Naive thymus-derived CD8-positive, alpha-beta T cell (primary cell): ENCODE measurements around the gene HEXD. TPM values are rescaled to one million over a fixed set of nuclear protein-coding genes. Genes with fewer than 3 reads are reported as not detected.

ENCODE experiments used
- ATAC-seq, 2 donors: fragments of 150-1000 bp; cut with Tn5 transposase in 1 of 2; sonication (Bioruptor Pico), chemical (Tn5 transposase) in 1 of 2; 1 replicate in 1 of 2; 2 replicates in 1 of 2; pipeline ENCODE4 v1.10.0; 2021; ENCODE audit warnings: mild to moderate bottlenecking in 2 of 2, moderate library complexity in 2 of 2
- POLR2A ChIA-PET: fragments of 350-600 bp; sonication (Branson Sonifier 250); formaldehyde crosslinking; loops from one replicate; lab custom pipeline; 2021; ENCODE audit warnings: antibody characterized with exemption; lab: Charles Lee
- DNase-seq, 10 donors: peaks; one replicate each; pipeline versions ENCODE4 v3.0.0 to v3.0.0-alpha.2; 2020 to 2022
- H3K27ac Mint-ChIP-seq, 10 donors: one replicate each; pipeline ENCODE4 v1.8.0; 2020 to 2022; ENCODE audit warnings: mild to moderate bottlenecking in 10 of 10, mixed read lengths in 10 of 10, moderate library complexity in 4 of 10, inconsistent platforms in 1 of 10
- H3K27me3 Mint-ChIP-seq, 5 donors: one replicate each; pipeline ENCODE4 v1.8.0; 2021 to 2022; ENCODE audit warnings: mixed read lengths in 5 of 5
- H3K36me3 Mint-ChIP-seq, 3 donors: one replicate each; pipeline ENCODE4 v1.8.0; 2020 to 2022; ENCODE audit warnings: mixed read lengths in 3 of 3, mild to moderate bottlenecking in 2 of 3, inconsistent platforms in 1 of 3
- H3K4me1 Mint-ChIP-seq, 4 donors: one replicate each; pipeline ENCODE4 v1.8.0; 2021 to 2022; ENCODE audit warnings: mixed read lengths in 4 of 4
- H3K4me3 Mint-ChIP-seq, 10 donors: one replicate each; pipeline ENCODE4 v1.8.0; 2020 to 2022; ENCODE audit warnings: mild to moderate bottlenecking in 10 of 10, mixed read lengths in 10 of 10, moderate library complexity in 6 of 10, inconsistent platforms in 1 of 10
- H3K9me3 Mint-ChIP-seq, 9 donors: one replicate each; pipeline ENCODE4 v1.8.0; 2020 to 2022; ENCODE audit warnings: mixed read lengths in 9 of 9, mild to moderate bottlenecking in 3 of 9, inconsistent platforms in 1 of 9, moderate library complexity in 1 of 9
- polyA plus RNA-seq, 3 donors: library from polyadenylated mRNA; unstranded; fragments of 300-500 nt; fragmentation: Illumina TruSeq; gene quantifications; one replicate each; pipeline ENCODE4 v1.2.3, GENCODE V29; 2021
- total RNA-seq, 8 experiments: library from RNA in 2 of 8; stranded (reverse) in 2 of 8; gene quantifications; one replicate each; pipeline ENCODE4 v1.2.3 and lab custom pipeline; 2021 to 2026

HEXD gene
- total and polyA plus RNA-seq, 5 experiments from 2014 or later, result 12.1 to 122 (median 18.8) TPM

DNA sequence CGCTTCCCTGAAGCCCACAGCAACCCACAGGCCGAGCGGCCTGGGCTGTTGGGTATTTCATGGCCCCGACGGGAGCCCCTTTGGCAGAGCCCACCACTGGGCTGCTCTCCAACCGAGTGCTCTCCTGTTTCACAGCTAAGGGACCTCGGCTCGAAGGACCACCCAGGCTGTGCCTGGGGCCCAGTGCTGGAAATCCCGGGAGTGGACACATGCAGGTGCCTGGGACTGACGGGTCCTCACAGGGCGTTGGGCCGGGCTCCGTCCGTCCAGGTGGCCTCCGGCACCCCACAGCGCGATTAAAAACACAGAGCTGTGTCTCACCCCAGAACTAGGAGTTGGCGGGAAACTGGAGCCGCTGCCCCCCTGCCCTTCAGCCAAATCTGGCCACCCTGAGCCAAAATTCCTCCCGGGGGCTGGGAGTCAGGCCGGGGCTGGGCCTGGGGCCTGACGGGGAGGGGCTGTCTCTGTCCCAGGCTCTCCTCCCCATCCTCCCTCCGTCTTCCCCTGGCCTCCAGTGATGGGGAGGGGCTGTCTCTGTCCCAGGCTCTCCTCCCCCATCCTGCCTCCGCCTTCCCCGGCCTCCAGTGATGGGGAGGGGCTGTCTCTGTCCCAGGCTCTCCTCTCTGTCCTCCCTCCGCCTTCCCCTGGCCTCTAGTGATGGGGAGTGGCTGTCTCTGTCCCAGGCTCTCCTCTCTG, 32.4 kb upstream of the HEXD start:
- DNase-seq (peak in 1 of 10 donors; percentile 31), ATAC-seq (no peak)
- no peak overlapping the region for H3K4me3 Mint-ChIP-seq
- POLR2A ChIA-PET, result interaction anchor here (0.5 kb wide), 1 partner anchor 152 kb away, joined by 3 read pairs; no protein-coding TSS in a partner anchor
- H3K36me3 Mint-ChIP-seq, result no peaks in the 10 kb centered on the region
- H3K9me3 Mint-ChIP-seq, result no peaks in the 10 kb centered on the region
- H3K27me3 Mint-ChIP-seq, result peaks cover 5 to 14% (median 10%) of the 10 kb centered on the region in 5 donors
- peaks cover 2 to 10% (median 6%) of the 10 kb centered on the region in 4 donors for H3K4me1 Mint-ChIP-seq
- no peak overlapping the region for H3K27ac Mint-ChIP-seq

DNA sequence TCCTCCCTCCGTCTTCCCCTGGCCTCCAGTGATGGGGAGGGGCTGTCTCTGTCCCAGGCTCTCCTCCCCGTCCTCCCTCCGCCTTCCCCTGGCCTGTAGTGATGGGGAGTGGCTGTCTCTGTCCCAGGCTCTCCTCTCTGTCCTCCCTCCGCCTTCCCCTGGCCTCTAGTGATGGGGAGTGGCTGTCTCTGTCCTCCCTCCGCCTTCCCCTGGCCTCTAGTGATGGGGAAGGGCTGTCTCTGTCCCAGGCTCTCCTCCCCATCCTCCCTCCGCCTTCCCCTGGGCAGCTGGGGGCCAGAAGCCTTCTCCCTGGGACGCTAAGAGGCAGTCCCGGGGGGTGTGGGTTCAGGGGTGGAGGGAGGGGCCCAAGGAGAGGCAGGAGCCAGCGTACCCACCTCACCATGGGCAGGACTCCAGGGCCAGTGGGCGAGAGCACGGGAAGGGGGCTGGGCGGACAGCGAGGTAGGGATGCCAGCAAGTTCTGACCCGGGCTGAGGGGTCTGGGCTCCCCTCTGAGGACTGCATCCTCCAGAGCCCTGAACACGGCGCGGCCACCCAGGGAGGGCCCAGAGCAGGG, 31.8 kb upstream of the HEXD start:
- peaks cover 0 to 10% (median 6%) of the 10 kb centered on the region in 4 donors for H3K4me1 Mint-ChIP-seq
- H3K27me3 Mint-ChIP-seq, result peaks cover 0 to 9% (median 3%) of the 10 kb centered on the region in 5 donors
- no peaks in the 10 kb centered on the region for H3K9me3 Mint-ChIP-seq
- POLR2A ChIA-PET, result no interaction called here
- H3K36me3 Mint-ChIP-seq, result no peaks in the 10 kb centered on the region
- DNase-seq, result peak in 1 of 10 donors; percentile 51
- no peak for ATAC-seq
- no peak overlapping the region for H3K4me3 Mint-ChIP-seq
- no peak overlapping the region for H3K27ac Mint-ChIP-seq

DNA sequence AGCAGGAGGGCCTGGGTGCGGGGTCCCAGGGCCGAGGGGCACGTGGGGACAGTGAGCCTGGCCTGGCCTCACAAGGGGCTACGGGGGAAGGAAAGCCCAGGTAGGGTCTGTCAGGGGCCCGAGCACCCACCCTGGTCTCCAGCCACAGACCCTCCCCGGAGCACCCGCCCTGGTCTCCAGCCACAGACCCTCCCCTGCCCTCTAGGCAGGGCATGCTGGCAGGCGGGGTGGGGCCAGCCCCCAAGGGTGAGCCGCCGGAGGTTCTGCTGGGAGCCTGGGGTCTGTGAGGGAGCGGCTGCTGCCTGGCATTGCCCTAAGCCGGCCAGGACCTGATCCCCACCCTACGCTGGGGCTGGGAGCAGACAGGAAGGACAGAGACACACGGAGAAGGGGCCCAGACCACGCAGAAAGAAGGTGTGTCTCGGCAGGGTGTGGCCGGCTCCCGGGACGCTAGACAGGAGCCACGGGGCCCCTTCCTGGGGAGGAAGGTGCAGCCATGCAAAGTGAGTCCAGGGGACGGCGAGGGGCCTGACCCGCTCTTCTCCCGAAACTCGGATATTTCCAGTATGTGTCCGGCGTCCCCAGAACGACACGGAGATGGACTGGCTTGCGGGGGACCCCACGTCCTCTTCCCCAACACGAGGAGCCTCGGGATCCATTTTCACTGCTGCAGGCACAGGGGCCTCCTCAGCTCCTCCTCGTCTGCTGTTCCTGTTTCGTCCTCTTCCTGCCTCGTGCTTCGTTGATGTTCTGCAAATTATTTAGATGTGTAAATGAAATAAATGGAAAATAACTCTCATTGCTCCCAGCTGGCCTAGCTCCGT, 31.1 kb upstream of the HEXD start:
- Mint-ChIP-seq H3K27ac (peak overlapping the region in 4 of 10 donors; percentile 13 to 69 (median 48)), H3K36me3 (no peaks in the 10 kb centered on the region)
- POLR2A ChIA-PET, result no interaction called here

DNA sequence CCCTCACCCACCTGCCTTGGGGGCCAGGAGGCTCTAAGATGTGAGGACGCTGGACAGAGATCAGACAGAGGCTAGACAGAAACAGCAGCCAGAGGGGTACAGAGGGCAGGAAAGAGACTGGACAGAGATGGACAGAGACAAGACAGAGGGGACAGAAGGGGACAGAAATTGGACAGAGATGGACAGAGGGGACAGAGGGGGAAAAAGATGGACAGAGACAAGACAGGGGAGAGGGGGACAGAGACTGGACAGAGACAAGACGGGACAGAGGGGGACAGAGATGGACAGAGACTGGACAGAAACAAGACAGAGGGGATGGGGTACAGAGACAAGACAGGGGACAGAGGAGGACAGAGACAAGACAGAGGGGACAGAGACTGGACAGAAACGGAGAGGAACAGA, 30.4 kb upstream of the HEXD start:
- Mint-ChIP-seq H3K27ac (peak overlapping the region in 5 of 10 donors; percentile 13 to 89 (median 69)), H3K36me3 (peaks cover 0 to 4% (median 0%) of the 10 kb centered on the region in 3 donors), H3K27me3 (peaks cover 0 to 4% (median 0%) of the 10 kb centered on the region in 5 donors), H3K9me3 (no peaks in the 10 kb centered on the region), H3K4me3 (no peak overlapping the region), H3K4me1 (peaks cover 0 to 10% (median 6%) of the 10 kb centered on the region in 4 donors)
- POLR2A ChIA-PET, result no interaction called here
- no peak for DNase-seq
- no peak for ATAC-seq

More for the DNA sequence above, 31.1 kb upstream of the HEXD start:
- DNase-seq (peak in 1 of 10 donors; percentile 57), ATAC-seq (no peak)
- Mint-ChIP-seq H3K4me3 (no peak overlapping the region), H3K4me1 (peaks cover 0 to 10% (median 6%) of the 10 kb centered on the region in 4 donors), H3K9me3 (no peaks in the 10 kb centered on the region), H3K27me3 (peaks cover 0 to 4% (median 0%) of the 10 kb centered on the region in 5 donors)

DNA sequence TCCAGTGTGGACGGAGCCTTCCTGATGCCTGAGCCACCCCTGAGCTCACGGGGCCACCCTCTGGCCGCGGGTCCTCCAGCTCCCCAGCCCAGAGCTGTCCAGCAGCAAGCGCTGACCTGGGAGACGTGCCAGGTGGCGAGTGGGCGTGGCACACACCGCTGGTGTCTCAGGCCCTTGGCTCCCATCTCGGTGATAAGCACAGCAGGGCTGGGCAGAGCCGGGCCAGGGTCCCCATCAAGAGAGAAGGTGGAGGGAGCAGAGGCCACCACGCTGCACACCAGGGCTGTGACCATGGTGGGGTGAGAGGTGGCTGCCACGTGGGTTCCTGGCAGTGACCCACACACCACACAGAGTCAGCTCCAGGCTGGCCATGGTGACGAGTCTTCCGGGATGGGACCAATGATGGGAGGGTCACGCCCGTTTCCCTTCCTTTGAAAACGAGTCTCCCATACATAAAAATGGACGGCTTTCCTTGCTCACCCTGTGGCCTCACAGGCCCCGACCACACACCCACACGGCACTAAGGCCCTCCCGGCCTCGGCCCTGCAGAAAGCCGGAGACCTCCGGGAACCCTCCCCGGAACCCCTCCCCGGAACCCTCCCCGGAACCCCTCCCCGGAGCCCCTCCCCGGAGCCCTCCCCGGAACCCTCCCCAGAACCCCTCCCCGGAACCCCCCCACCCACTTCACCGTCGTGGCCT, 29.8 kb upstream of the HEXD start:
- H3K9me3 Mint-ChIP-seq, result no peaks in the 10 kb centered on the region
- H3K4me1 Mint-ChIP-seq, result peaks cover 0 to 10% (median 6%) of the 10 kb centered on the region in 4 donors
- H3K27me3 Mint-ChIP-seq, result peaks cover 0 to 4% (median 0%) of the 10 kb centered on the region in 5 donors
- ATAC-seq, result no peak
- POLR2A ChIA-PET, result no interaction called here
- peak overlapping the region in 1 of 10 donors; percentile 13 for H3K27ac Mint-ChIP-seq
- no peak overlapping the region for H3K4me3 Mint-ChIP-seq
- peak in 1 of 10 donors; percentile 63 for DNase-seq
- peaks cover 0 to 8% (median 0%) of the 10 kb centered on the region in 3 donors for H3K36me3 Mint-ChIP-seq

DNA sequence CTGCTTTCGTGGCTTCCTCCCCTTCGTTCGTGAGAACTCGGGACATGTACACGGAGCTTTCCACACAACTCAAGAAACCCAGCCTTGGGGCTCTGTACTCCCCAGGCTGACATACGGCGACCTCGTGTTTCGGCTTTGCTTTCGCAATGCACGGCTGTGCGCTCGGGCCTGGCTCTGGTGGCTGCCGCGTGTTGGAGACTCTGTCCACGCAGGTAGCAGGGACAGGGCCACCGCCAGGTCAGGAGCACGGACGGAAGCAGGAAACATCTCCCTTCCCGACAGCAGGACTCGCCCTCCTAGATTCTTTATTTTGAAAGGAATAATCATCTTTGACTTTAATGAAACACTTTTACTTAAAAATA, 29.2 kb upstream of the HEXD start:
- Mint-ChIP-seq H3K9me3 (no peaks in the 10 kb centered on the region), H3K36me3 (peaks cover 0 to 12% (median 3%) of the 10 kb centered on the region in 3 donors), H3K27ac (peak overlapping the region in 1 of 10 donors; percentile 87), H3K27me3 (no peaks in the 10 kb centered on the region), H3K4me1 (peaks cover 2 to 10% (median 6%) of the 10 kb centered on the region in 4 donors), H3K4me3 (no peak overlapping the region)
- POLR2A ChIA-PET, result no interaction called here
- ATAC-seq (no peak), DNase-seq (peak in 1 of 10 donors; percentile 16)

DNA sequence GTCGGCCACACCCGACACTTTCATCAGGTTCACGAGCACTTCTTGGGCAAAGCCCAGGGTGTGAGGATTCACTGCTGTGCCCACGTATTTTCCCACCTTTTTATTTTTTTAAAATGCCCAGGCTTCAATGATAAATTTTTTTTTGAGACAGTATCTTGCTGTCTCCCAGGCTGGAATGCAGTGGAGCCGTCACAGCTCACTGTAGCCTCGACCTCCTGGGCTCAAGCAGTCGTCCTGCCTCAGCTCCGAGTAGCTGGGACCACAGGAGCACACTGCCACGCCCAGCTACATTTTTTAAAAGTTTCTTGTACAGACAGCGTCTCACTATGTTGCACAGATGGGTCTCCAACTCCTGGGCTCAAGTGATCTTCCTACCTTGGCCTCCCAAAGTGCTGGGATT, 28.8 kb upstream of the HEXD start:
- Mint-ChIP-seq H3K4me3 (no peak overlapping the region), H3K27me3 (no peaks in the 10 kb centered on the region), H3K9me3 (no peaks in the 10 kb centered on the region), H3K36me3 (peaks cover 0 to 14% (median 3%) of the 10 kb centered on the region in 3 donors), H3K27ac (peak overlapping the region in 2 of 10 donors; percentile 38 to 87), H3K4me1 (peaks cover 2 to 10% (median 6%) of the 10 kb centered on the region in 4 donors)
- POLR2A ChIA-PET, result no interaction called here
- ATAC-seq (no peak), DNase-seq (peak in 1 of 10 donors; percentile 28)

DNA sequence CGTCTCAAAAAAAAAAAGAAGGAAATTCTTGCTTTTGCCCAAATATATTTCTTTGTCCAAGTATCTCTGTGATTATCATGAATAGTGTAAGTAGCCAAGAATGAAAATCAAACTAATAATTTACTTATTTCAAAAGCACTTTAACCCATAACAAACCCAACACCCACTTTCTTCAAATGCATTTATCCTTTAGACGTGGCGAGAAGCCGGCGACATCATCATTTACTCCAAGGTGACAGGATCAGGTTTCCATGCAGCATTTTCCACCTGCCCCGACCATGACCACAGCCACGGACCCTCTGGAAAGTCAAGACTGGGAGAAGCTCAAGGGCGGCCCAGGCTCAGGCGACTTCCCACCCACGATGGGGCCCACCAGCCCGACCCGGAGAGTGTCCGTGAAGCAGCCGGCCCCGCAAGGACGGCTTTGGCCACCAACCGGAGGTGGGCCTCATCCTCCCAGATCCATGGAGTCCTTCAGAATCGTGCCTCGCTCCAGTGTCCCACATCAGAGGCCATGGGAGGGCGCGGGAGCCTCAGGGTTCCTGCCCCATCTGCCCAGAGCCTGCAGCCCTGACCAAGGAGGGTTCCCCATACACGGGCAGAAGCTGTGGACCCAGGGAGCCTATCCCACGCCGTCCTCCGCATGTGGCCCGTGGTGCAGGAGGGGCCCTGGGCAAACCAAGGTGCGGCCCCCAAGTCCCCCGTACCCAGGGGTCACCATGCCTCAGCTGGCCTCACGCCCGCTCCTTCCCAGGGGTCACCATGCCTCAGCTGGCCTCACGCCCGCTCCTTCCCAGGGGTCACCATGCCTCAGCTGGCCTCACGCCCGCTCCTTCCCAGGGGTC, 27.9 kb upstream of the HEXD start:
- POLR2A ChIA-PET, result no interaction called here
- no peaks in the 10 kb centered on the region for H3K9me3 Mint-ChIP-seq
- H3K4me3 Mint-ChIP-seq, result no peak overlapping the region
- H3K27me3 Mint-ChIP-seq, result no peaks in the 10 kb centered on the region
- H3K4me1 Mint-ChIP-seq, result peaks cover 2 to 10% (median 6%) of the 10 kb centered on the region in 4 donors
- ATAC-seq, result no peak
- peaks cover 0 to 14% (median 3%) of the 10 kb centered on the region in 3 donors for H3K36me3 Mint-ChIP-seq
- no peak overlapping the region for H3K27ac Mint-ChIP-seq
- DNase-seq, result peak in 1 of 10 donors; percentile 59

DNA sequence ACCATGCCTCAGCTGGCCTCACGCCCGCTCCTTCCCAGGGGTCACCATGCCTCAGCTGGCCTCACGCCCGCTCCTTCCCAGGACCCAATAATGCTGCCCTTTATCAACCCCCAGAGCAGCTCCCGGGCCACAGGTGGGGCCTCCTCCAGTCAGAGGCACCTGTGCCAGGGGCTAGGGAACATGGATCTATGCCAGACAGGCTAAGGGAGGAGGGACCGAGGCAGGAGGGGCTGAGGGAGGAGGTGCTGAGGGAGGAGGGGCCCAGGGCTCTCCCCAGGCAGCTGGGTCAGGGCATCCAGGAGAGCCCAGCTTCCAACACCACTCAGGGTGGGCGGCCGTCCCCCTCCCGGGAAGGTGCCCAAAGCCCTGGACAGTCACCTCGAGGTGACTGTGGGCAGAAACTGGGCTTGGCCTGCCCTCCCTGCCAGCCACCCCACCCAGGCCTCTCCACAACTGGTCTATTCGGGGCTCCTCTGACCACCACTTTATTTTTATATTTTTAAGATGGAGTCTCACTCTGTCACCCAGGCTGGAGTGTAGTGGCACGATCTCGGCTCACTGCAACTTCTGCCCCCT, 27.2 kb upstream of the HEXD start:
- ATAC-seq, result no peak
- Mint-ChIP-seq H3K27me3 (no peaks in the 10 kb centered on the region), H3K27ac (no peak overlapping the region), H3K4me1 (peaks cover 2 to 10% (median 6%) of the 10 kb centered on the region in 4 donors), H3K4me3 (no peak overlapping the region), H3K36me3 (peaks cover 0 to 14% (median 3%) of the 10 kb centered on the region in 3 donors), H3K9me3 (no peaks in the 10 kb centered on the region)
- POLR2A ChIA-PET, result no interaction called here
- peak in 1 of 10 donors; percentile 31 for DNase-seq

DNA sequence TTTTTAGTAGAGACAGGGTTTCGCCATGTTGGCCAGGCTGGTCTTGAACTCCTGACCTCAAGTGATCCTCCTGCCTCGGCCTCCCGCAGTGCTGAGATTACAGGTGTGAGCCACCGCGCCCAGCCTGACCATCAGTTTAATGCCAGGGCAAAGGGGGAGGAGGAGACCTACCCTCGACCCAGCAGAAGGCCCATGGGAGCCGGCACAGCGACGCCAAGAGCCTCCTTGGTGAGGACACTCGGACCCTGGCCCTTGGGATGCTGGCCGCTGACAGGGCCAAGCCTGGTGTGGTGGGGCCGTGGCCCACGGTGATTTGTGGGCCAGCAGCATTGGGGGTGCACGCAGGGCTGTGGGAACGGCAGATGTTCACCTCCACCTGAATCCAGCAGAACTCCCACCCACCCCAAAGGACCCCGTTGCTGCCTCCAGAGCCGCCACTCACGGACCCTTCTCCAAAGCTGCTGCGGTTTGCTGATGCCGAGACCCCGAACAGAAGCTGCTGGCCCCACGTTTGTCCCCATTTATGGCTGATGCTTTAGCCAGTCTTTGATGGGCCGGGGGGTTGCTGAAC, 26.6 kb upstream of the HEXD start:
- H3K4me1 Mint-ChIP-seq, result peaks cover 3 to 10% (median 7%) of the 10 kb centered on the region in 4 donors
- H3K27me3 Mint-ChIP-seq, result no peaks in the 10 kb centered on the region
- POLR2A ChIA-PET, result no interaction called here
- no peaks in the 10 kb centered on the region for H3K9me3 Mint-ChIP-seq
- DNase-seq, result peak in 1 of 10 donors; percentile 31
- H3K36me3 Mint-ChIP-seq, result peaks cover 0 to 14% (median 3%) of the 10 kb centered on the region in 3 donors
- ATAC-seq, result no peak
- no peak overlapping the region for H3K4me3 Mint-ChIP-seq
- H3K27ac Mint-ChIP-seq, result no peak overlapping the region
